OCI-LY7 (cell line): Measurements from ENCODE around the gene CST11.

Source experiments
- EZH2phosphoT487 ChIP-seq: fragments of 200-600 bp; sonication (generic); IDR thresholded peaks from 2 replicates; pipeline ENCODE4 v1.6.1; 2018; ENCODE audit warnings: low read depth, borderline replicate concordance, mild to moderate bottlenecking, mixed run types, antibody characterized with exemption, low read length, moderate library complexity, mixed read lengths
- TF ChIP-seq, protein P1 (sequence below): fragments of 200-600 bp; sonication (generic); conservative IDR thresholded peaks from 2 replicates; pipeline ENCODE4 v1.5.1; 2014; ENCODE audit warnings: mild to moderate bottlenecking, antibody characterized with exemption, low read length, moderate library complexity, mixed read lengths

DNA sequence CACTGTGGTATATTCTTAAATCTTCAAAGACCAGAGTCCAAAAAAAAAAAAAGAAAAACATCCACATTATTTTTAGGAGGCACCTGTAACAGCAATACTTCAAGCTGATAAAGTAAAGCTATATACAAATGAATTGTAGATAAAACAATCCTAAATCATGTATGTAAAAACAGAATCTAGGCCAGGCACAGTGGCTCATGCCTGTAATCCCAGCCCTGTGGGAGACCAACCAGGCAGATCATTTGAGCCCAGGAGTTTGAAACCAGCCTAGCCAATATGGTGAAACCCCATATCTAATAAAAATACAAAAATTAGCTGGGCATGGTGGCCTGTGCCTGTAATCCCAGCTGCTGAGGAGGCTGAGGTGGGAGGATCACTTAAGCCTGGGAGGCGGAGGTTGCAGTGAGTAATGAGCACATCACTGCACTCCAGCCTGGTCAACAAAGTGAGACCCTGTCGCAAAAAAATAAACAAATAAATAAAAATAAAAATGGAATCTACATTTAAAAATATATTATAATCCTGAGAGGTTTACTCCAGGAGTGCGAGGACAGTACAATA is 38.7 kb downstream of the CST11 start:
- TF ChIP-seq, protein P1, sequence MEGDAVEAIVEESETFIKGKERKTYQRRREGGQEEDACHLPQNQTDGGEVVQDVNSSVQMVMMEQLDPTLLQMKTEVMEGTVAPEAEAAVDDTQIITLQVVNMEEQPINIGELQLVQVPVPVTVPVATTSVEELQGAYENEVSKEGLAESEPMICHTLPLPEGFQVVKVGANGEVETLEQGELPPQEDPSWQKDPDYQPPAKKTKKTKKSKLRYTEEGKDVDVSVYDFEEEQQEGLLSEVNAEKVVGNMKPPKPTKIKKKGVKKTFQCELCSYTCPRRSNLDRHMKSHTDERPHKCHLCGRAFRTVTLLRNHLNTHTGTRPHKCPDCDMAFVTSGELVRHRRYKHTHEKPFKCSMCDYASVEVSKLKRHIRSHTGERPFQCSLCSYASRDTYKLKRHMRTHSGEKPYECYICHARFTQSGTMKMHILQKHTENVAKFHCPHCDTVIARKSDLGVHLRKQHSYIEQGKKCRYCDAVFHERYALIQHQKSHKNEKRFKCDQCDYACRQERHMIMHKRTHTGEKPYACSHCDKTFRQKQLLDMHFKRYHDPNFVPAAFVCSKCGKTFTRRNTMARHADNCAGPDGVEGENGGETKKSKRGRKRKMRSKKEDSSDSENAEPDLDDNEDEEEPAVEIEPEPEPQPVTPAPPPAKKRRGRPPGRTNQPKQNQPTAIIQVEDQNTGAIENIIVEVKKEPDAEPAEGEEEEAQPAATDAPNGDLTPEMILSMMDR: no peak
- TF ChIP-seq EZH2phosphoT487: no peak
